Pancreas (tissue), 10 donors: ENCODE data around the gene OR2W3. TPM values are rescaled to one million over a fixed set of nuclear protein-coding genes. Genes with fewer than 3 reads are reported as not detected.
A peak's percentile ranks its signal among the peaks of the same experiment; 100 is the strongest.

Experiments used
- ATAC-seq, 4 donors: fragments of 200-7000 bp; cut with Tn5 transposase; one replicate each; pipeline versions ENCODE4 v1.8.0 to v1.9.1; 2020; ENCODE audit warnings: mild to moderate bottlenecking in 4 of 4, moderate library complexity in 4 of 4
- DNase-seq, 6 donors: peaks; one replicate each; pipeline ENCODE4 v3.0.0-alpha.2; 2020
- FAIRE-seq: peaks from 2 replicates; lab custom pipeline; 2012; peaks lifted over from hg19 to GRCh38; lab: Jason Lieb, UNC
- H3K27ac ChIP-seq, 4 donors: fragments of 200-600 bp; sonication (generic); 1 replicate in 3 of 4; 2 replicates in 1 of 4; pipeline versions ENCODE4 v1.5.0 to v1.8.0; 2020
- H3K27me3 ChIP-seq, 4 donors: fragments of 200-600 bp; one replicate each; pipeline ENCODE4 v1.8.0; 2021
- H3K36me3 ChIP-seq, 3 donors: fragments of 200-600 bp; sonication (generic) in 1 of 3; one replicate each; pipeline versions ENCODE4 v1.5.0 to v1.8.0; 2020 to 2021
- H3K4me1 ChIP-seq, 3 donors: fragments of 200-600 bp; one replicate each; pipeline ENCODE4 v1.8.0; 2021
- H3K4me3 ChIP-seq, 4 donors: fragments of 200-600 bp; sonication (generic) in 2 of 4; one replicate each; pipeline versions ENCODE4 v1.5.0 to v1.8.0; 2020 to 2021
- H3K9me3 ChIP-seq, 4 donors: fragments of 200-600 bp; one replicate each; pipeline ENCODE4 v1.8.0; 2021
- CTCF ChIP-seq, 4 donors: fragments of 200-600 bp; sonication (generic) in 3 of 4; IDR thresholded peaks; one replicate each; pipeline versions ENCODE4 v1.5.0 to v1.8.0; 2021; ENCODE audit warnings: antibody characterized with exemption in 4 of 4
- WGBS, 2 donors: extraction: QIAGEN DNeasy Blood & Tissue Kit; methylation state at CpG; one replicate each; pipeline ENCODE4 v1.1.7; 2013; 5-methylcytosine and 5-hydroxymethylcytosine counted together
- intact Hi-C, 3 donors: fragments of 100-400 bp; cut with DNase I; formaldehyde crosslinking; loops; one replicate each; pipeline versions ENCODE4 v1.11.1 to v1.14.2; 2022
- polyA plus RNA-seq, 2 donors: library from polyadenylated mRNA; stranded (reverse); fragments of 200-250 nt; gene quantifications; one replicate each; pipeline ENCODE4 v1.2.3, GENCODE V29; 2013
- total RNA-seq, 6 donors: library from RNA; stranded (reverse); fragmentation: NEBNext Ultra II Directional in 4 of 6; extraction: Animal tissue kit (Norgen Biotek cat#: 25700) in 4 of 6; gene quantifications; one replicate each; pipeline versions ENCODE4 v1.2.1 to v1.2.4, GENCODE V29; 2021 to 2023
- donor health status: healthy with polysubstance abuse.
- donor health status: DM: no; HTN: no; CAD: no; lungs with moderate emphysema.
- donor health status: DM: no; HTN: no; CAD: no.
- donor health status: control.
- donor health status: control.
- donor health status: Bipolar disorder and iron deficiency.
- donor health status: DM: yes; HTN: yes; CAD: no.
- donor health status: DM: no; HTN: no; CAD: no.
- donor health status: DM: no; HTN: no; CAD: no.
- donor health status: DM: yes; HTN: yes; CAD: no.

The OR2W3 gene
- total and polyA plus RNA-seq, 8 donors: 0.09 to 0.23 TPM; not detected in 6

- Histone ChIP-seq H3K27me3 (no peaks in the 10 kb centered on the region), H3K27ac (no peak overlapping the region), H3K4me3 (no peak overlapping the region), H3K4me1 (no peaks in the 10 kb centered on the region), H3K9me3 (no peaks in the 10 kb centered on the region), H3K36me3 (no peaks in the 10 kb centered on the region)
- intact Hi-C loops: no loop called here
- WGBS, 2 donors: 51 to 66% methylated on average over 6 of the region's 6 CpGs
- no peak for TF ChIP-seq CTCF (IDR thresholded peaks at IDR 0.05)
- DNase-seq (no peak), FAIRE-seq (no peak), ATAC-seq (no peak)
Observed at GRCh38 chr1:247904122-247904521, 8.7 kb downstream of the OR2W3 start.

GRCh38 chr1:247905181-247905580, 9.8 kb downstream of the OR2W3 start:
- Histone ChIP-seq H3K27ac (no peak overlapping the region), H3K9me3 (no peaks in the 10 kb centered on the region), H3K36me3 (no peaks in the 10 kb centered on the region), H3K4me3 (no peak overlapping the region), H3K4me1 (no peaks in the 10 kb centered on the region), H3K27me3 (no peaks in the 10 kb centered on the region)
- no peak for FAIRE-seq
- no peak for DNase-seq
- intact Hi-C loops: no loop called here
- WGBS, 2 donors: 78 to 86% methylated on average over 13 of the region's 13 CpGs
- no peak for ATAC-seq
- no peak for TF ChIP-seq CTCF (IDR thresholded peaks at IDR 0.05)

GRCh38 chr1:247905910-247906503, 10.6 kb downstream of the OR2W3 start:
- no peak for TF ChIP-seq CTCF (IDR thresholded peaks at IDR 0.05)
- ATAC-seq (no peak), FAIRE-seq (no peak), DNase-seq (no peak)
- Histone ChIP-seq H3K4me3 (no peak overlapping the region), H3K9me3 (no peaks in the 10 kb centered on the region), H3K27me3 (no peaks in the 10 kb centered on the region), H3K4me1 (no peaks in the 10 kb centered on the region), H3K27ac (no peak overlapping the region), H3K36me3 (no peaks in the 10 kb centered on the region)
- 62 to 65% methylated on average over 9 of the region's 9 CpGs for WGBS, 2 donors
- intact Hi-C loops: no loop called here

- no peaks in the 10 kb centered on the region for H3K27me3 ChIP-seq
- H3K27ac ChIP-seq: no peak overlapping the region
- no peaks in the 10 kb centered on the region for H3K4me1 ChIP-seq
- H3K36me3 ChIP-seq: no peaks in the 10 kb centered on the region
- no peaks in the 10 kb centered on the region for H3K9me3 ChIP-seq
- FAIRE-seq: no peak
- no peak for DNase-seq
- no peak for TF ChIP-seq CTCF (IDR thresholded peaks at IDR 0.05)
- WGBS, 2 donors: 44 to 50% methylated on average over 7 of the region's 7 CpGs
- H3K4me3 ChIP-seq: no peak overlapping the region
- peak in 2 of 4 donors; percentile 25 to 58 for ATAC-seq
- intact Hi-C loops: no loop called here
Observed at GRCh38 chr1:247906504-247907047, 11.2 kb downstream of the OR2W3 start.

GRCh38 chr1:247908766-247909165, 13.4 kb downstream of the OR2W3 start:
- Histone ChIP-seq H3K27ac (no peak overlapping the region), H3K9me3 (no peaks in the 10 kb centered on the region), H3K4me1 (no peaks in the 10 kb centered on the region), H3K27me3 (no peaks in the 10 kb centered on the region), H3K36me3 (no peaks in the 10 kb centered on the region), H3K4me3 (no peak overlapping the region)
- 55 to 70% methylated on average over 5 of the region's 5 CpGs for WGBS, 2 donors
- no peak for ATAC-seq
- no peak for TF ChIP-seq CTCF (IDR thresholded peaks at IDR 0.05)
- intact Hi-C loops: no loop called here
- no peak for FAIRE-seq
- DNase-seq: no peak
